IgD-negative memory B cell (primary cell): ENCODE data around the gene LCE3E. TPM values are rescaled to one million over a fixed set of nuclear protein-coding genes. Genes with fewer than 3 reads are reported as not detected.

Source experiments
- H3K27ac Mint-ChIP-seq, 3 donors: one replicate each; pipeline ENCODE4 v1.8.0; 2020 to 2022; ENCODE audit warnings: mild to moderate bottlenecking in 3 of 3, mixed read lengths in 3 of 3, moderate library complexity in 1 of 3
- H3K27me3 Mint-ChIP-seq: one replicate; pipeline ENCODE4 v1.8.0; 2021; ENCODE audit warnings: mixed read lengths
- H3K36me3 Mint-ChIP-seq: one replicate; pipeline ENCODE4 v1.8.0; 2020; ENCODE audit warnings: mild to moderate bottlenecking, mixed read lengths
- H3K4me1 Mint-ChIP-seq, 3 donors: one replicate each; pipeline ENCODE4 v1.8.0; 2020 to 2022; ENCODE audit warnings: mixed read lengths in 3 of 3, mild to moderate bottlenecking in 1 of 3
- H3K4me3 Mint-ChIP-seq, 4 donors: one replicate each; pipeline ENCODE4 v1.8.0; 2020 to 2022; ENCODE audit warnings: mild to moderate bottlenecking in 4 of 4, mixed read lengths in 4 of 4, moderate library complexity in 3 of 4
- H3K9me3 Mint-ChIP-seq, 3 donors: one replicate each; pipeline ENCODE4 v1.8.0; 2020 to 2021; ENCODE audit warnings: mixed read lengths in 3 of 3, mild to moderate bottlenecking in 1 of 3
- polyA plus RNA-seq: library from polyadenylated mRNA; unstranded; fragments of 300-500 nt; fragmentation: Illumina TruSeq; gene quantifications from one replicate; pipeline ENCODE4 v1.2.3, GENCODE V29; 2021

Gene LCE3E
- polyA plus RNA-seq, 1 donor from 2014 or later, result not detected

DNA sequence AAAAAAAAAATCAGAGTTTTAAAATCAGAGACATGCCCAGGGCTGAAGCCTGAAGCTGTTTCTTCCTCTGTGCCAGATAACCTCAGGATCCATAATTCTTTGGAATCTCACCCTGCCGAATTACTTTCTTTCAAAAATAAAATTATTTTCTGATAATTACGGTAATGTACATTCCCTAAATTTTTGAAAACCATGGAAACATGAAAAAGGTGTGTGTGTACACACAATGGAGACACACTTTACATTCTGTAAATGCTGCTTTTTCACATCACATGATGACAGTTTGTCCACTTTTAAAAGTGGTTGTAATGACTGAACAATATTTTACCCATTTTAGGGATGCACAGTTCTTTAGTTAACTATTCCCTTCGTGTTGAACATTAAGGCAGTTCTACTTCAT, 30.8 kb downstream of the LCE3E start:
- Mint-ChIP-seq H3K27ac (no peak overlapping the region), H3K4me1 (no peaks in the 10 kb centered on the region), H3K4me3 (no peak overlapping the region), H3K9me3 (peaks cover 0 to 2% (median 0%) of the 10 kb centered on the region in 3 donors), H3K27me3 (peaks cover 16% of the 10 kb centered on the region), H3K36me3 (no peaks in the 10 kb centered on the region)

DNA sequence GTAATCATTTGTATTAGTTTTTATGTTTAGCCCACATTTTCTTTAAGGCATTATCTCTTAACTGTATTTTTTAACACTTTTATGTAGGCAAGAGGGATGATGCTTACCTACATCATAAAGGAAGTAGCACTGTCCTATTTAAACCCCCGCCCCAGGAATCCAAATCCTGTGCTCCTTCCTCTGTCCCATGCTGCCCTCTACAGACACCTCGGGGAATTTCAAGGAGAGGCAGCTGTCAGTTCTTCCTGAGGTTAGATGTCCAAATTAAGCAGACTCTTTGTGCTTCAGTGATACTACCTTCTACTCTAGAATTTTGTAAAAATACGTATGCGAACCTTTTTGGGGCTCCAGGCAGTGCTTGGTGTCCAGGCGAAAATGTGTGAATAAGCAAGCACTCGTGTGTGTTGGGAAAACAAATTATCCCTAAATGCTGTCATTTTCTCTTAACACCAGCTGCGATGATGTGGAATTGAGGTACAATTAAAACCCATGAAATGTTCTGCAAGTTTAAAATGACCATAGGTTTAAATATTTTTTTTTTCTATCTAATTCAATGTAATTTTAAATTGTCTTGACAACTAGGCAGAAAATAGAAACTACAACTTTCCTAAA, 33.1 kb downstream of the LCE3E start:
- Mint-ChIP-seq H3K27ac (no peak overlapping the region), H3K27me3 (peaks cover 9% of the 10 kb centered on the region), H3K4me1 (no peaks in the 10 kb centered on the region), H3K4me3 (no peak overlapping the region), H3K9me3 (peaks cover 0 to 7% (median 2%) of the 10 kb centered on the region in 3 donors), H3K36me3 (no peaks in the 10 kb centered on the region)

- Mint-ChIP-seq H3K36me3 (no peaks in the 10 kb centered on the region), H3K27ac (no peak overlapping the region), H3K9me3 (peaks cover 2 to 7% (median 3%) of the 10 kb centered on the region in 3 donors), H3K4me1 (no peaks in the 10 kb centered on the region), H3K27me3 (peaks cover 2% of the 10 kb centered on the region), H3K4me3 (no peak overlapping the region)
Measured at GRCh38 chr1:152525080-152525641, 41.4 kb downstream of the LCE3E start.

DNA sequence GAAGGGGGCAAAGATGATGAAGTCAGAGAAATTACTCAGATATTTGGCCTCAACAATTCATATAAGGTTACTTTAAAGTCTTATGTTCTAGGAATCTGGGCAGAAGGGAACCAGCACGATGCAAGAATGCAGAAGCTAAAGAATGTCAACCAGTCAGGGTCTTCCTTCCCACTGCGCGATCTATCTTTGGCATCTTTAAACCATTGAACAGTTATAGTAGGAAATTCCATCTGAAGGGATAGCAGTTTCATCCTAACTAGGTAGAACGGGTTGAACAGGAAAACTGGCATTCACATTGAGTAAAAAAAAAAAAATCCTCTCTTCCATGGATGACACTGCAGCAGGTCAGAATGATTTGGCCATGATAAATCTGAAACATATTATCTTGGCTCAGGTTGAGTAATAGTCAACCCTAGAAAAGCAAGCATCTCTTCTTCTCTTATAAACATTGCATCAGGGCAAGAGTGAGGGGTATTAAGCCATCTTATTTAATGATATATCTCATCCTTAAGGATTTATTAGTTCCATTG, 46.0 kb downstream of the LCE3E start:
- no peak overlapping the region for H3K27ac Mint-ChIP-seq
- H3K36me3 Mint-ChIP-seq, result no peaks in the 10 kb centered on the region
- peaks cover 18% of the 10 kb centered on the region for H3K27me3 Mint-ChIP-seq
- peaks cover 0 to 3% (median 2%) of the 10 kb centered on the region in 3 donors for H3K9me3 Mint-ChIP-seq
- no peaks in the 10 kb centered on the region for H3K4me1 Mint-ChIP-seq
- H3K4me3 Mint-ChIP-seq, result no peak overlapping the region

GRCh38 chr1:152519851-152520250, 46.7 kb downstream of the LCE3E start:
- H3K27me3 Mint-ChIP-seq, result peaks cover 22% of the 10 kb centered on the region
- no peaks in the 10 kb centered on the region for H3K36me3 Mint-ChIP-seq
- H3K4me1 Mint-ChIP-seq, result peaks cover 0 to 2% (median 0%) of the 10 kb centered on the region in 3 donors
- no peak overlapping the region for H3K27ac Mint-ChIP-seq
- peaks cover 0 to 3% (median 2%) of the 10 kb centered on the region in 3 donors for H3K9me3 Mint-ChIP-seq
- no peak overlapping the region for H3K4me3 Mint-ChIP-seq

GRCh38 chr1:152517237-152517811, 49.3 kb downstream of the LCE3E start:
- Mint-ChIP-seq H3K4me3 (no peak overlapping the region), H3K4me1 (peaks cover 0 to 4% (median 0%) of the 10 kb centered on the region in 3 donors), H3K9me3 (no peaks in the 10 kb centered on the region), H3K27ac (no peak overlapping the region), H3K27me3 (peaks cover 25% of the 10 kb centered on the region), H3K36me3 (no peaks in the 10 kb centered on the region)

DNA sequence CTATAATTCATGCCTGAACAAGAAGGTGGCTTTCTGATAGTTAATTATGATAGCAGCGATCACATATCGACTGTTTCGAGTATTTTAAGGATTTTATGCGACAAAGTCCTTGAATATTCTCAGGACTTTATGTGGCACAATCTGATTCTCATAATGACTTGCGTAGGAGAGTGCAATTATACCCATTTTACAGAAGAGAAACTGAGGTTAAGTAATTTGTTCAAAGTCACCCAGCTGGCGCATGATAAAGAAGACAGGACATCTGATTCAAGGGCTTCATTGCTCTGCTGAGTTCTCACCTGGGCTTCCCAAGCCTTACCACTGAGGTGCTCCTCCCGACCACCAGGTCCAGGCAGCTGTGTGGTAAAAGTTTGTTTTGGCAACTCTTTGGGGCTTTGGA, 50.5 kb downstream of the LCE3E start:
- Mint-ChIP-seq H3K36me3 (no peaks in the 10 kb centered on the region), H3K27me3 (peaks cover 31% of the 10 kb centered on the region), H3K4me1 (peaks cover 0 to 4% (median 0%) of the 10 kb centered on the region in 3 donors), H3K4me3 (no peak overlapping the region), H3K27ac (no peak overlapping the region), H3K9me3 (no peaks in the 10 kb centered on the region)

Other genes with a start within 250 kb of the LCE3E start
- not detected for gene FLG, start 241.5 kb downstream of the LCE3E start, polyA plus RNA-seq
- not detected for gene FLG2, start 206.8 kb downstream of the LCE3E start, polyA plus RNA-seq
- gene CRNN, start 152.5 kb downstream of the LCE3E start, polyA plus RNA-seq, result not detected
- not detected for gene LCE5A, start 56.0 kb downstream of the LCE3E start, polyA plus RNA-seq
- gene CRCT1, start 52.3 kb downstream of the LCE3E start, polyA plus RNA-seq, result not detected
- not detected for gene LCE3D, start 13.7 kb upstream of the LCE3E start, polyA plus RNA-seq
- not detected for gene LCE3C, start 33.5 kb upstream of the LCE3E start, polyA plus RNA-seq
- gene LCE3B, start 47.0 kb upstream of the LCE3E start, polyA plus RNA-seq, result not detected
- gene LCE3A, start 56.3 kb upstream of the LCE3E start, polyA plus RNA-seq, result not detected
- gene LCE2D, start 96.6 kb upstream of the LCE3E start, polyA plus RNA-seq, result not detected
- not detected for gene LCE2C, start 108.5 kb upstream of the LCE3E start, polyA plus RNA-seq
- gene LCE2B, start 119.3 kb upstream of the LCE3E start, polyA plus RNA-seq, result not detected
- not detected for gene LCE2A, start 131.6 kb upstream of the LCE3E start, polyA plus RNA-seq
- gene LCE4A, start 141.4 kb upstream of the LCE3E start, polyA plus RNA-seq, result not detected
- gene KPRP, start 191.2 kb upstream of the LCE3E start, polyA plus RNA-seq, result not detected
- gene LCE1F, start 208.4 kb upstream of the LCE3E start, polyA plus RNA-seq, result not detected
- gene LCE1E, start 219.5 kb upstream of the LCE3E start, polyA plus RNA-seq, result not detected
- gene LCE1D, start 229.9 kb upstream of the LCE3E start, polyA plus RNA-seq, result not detected
- not detected for gene LCE1C, start 239.9 kb upstream of the LCE3E start, polyA plus RNA-seq
- gene LCE1B, start 245.2 kb upstream of the LCE3E start, polyA plus RNA-seq, result not detected